Loucy (cell line): ENCODE measurements around the gene R3HDML.

Experiments used
- CTCF ChIP-seq: fragments of 200-600 bp; sonication (generic); conservative IDR thresholded peaks from 2 replicates; pipeline ENCODE4 v1.5.1; 2014; ENCODE audit warnings: mild to moderate bottlenecking, antibody characterized with exemption, low read length
- EZH2phosphoT487 ChIP-seq: fragments of 200-600 bp; IDR thresholded peaks from 2 replicates; pipeline ENCODE4 v1.6.1; 2018; ENCODE audit warnings: antibody characterized with exemption, mild to moderate bottlenecking, moderate library complexity, borderline replicate concordance

- no peak for TF ChIP-seq CTCF
- TF ChIP-seq EZH2phosphoT487, result no peak
Observed at GRCh38 chr20:44291754-44292153, 45.1 kb upstream of the R3HDML start.
